Hematopoietic multipotent progenitor cell treated with erythropoietin and hydrocortisone succinate and interleukin-3 and kit ligand, for 8 days (in vitro differentiated cells): Measurements from ENCODE around the gene ANKRD45.
"Not testable (repeated sequence)": the region's sequence is repeated elsewhere in the genome, so short reads cannot be mapped to it uniquely, and the experiment has no call there.

ENCODE experiments used
- DNase-seq: peaks from one replicate; pipeline ENCODE4 v3.0.0-alpha.2; 2015

Gene ANKRD45

GRCh38 chr1:173639102-173639501 lies 30.5 kb downstream of the ANKRD45 start:
- DNase-seq, result no peak

- no peak for DNase-seq
These were observed 31.3 kb downstream of the ANKRD45 start for GRCh38 chr1:173638043-173639021.

- DNase-seq, result not testable (repeated sequence)
These were observed 32.2 kb downstream of the ANKRD45 start for GRCh38 chr1:173637236-173638042.

GRCh38 chr1:173635116-173635515 lies 34.5 kb downstream of the ANKRD45 start, which contains the start of gene TEX50:
Gene TEX50, plus strand, starts transcription at chr1:173635338. Its CDS starts 184 bp downstream, at chr1:173635522.
- no peak for DNase-seq

- DNase-seq, result peak; percentile 16
These were observed 40.8 kb downstream of the ANKRD45 start for GRCh38 chr1:173628888-173629287.

- DNase-seq, result no peak
These were observed 42.4 kb downstream of the ANKRD45 start for GRCh38 chr1:173627269-173627668.

- DNase-seq, result no peak
These were observed 52.8 kb downstream of the ANKRD45 start for GRCh38 chr1:173616859-173617258.

- DNase-seq, result not testable (repeated sequence)
These were observed 56.6 kb downstream of the ANKRD45 start for GRCh38 chr1:173613086-173613485.

GRCh38 chr1:173608503-173609216 lies 61.0 kb downstream of the ANKRD45 start:
- DNase-seq, result no peak

- no peak for DNase-seq
These were observed 66.5 kb downstream of the ANKRD45 start, which contains the start of gene SLC9C2 for GRCh38 chr1:173603056-173603591. Gene SLC9C2, minus strand, starts transcription at chr1:173603072. Its CDS starts 1,296 bp downstream, at chr1:173601776.

GRCh38 chr1:173601588-173601987 lies 68.1 kb downstream of the ANKRD45 start:
- DNase-seq, result no peak

- no peak for DNase-seq
These were observed 73.4 kb downstream of the ANKRD45 start for GRCh38 chr1:173596097-173596825.

GRCh38 chr1:173591138-173591537 lies 78.5 kb downstream of the ANKRD45 start:
- not testable (repeated sequence) for DNase-seq

GRCh38 chr1:173590557-173590956 lies 79.1 kb downstream of the ANKRD45 start:
- DNase-seq, result peak; percentile 69

GRCh38 chr1:173581383-173582079 lies 88.1 kb downstream of the ANKRD45 start:
- DNase-seq, result no peak

- no peak for DNase-seq
These were observed 89.0 kb downstream of the ANKRD45 start for GRCh38 chr1:173580658-173581057.

- DNase-seq, result peak; percentile 95
These were observed 89.6 kb downstream of the ANKRD45 start for GRCh38 chr1:173580071-173580470.

- no peak for DNase-seq
These were observed 96.1 kb downstream of the ANKRD45 start for GRCh38 chr1:173573596-173573995.

GRCh38 chr1:173572201-173572873 lies 97.3 kb downstream of the ANKRD45 start:
- no peak for DNase-seq

GRCh38 chr1:173570370-173571007 lies 99.2 kb downstream of the ANKRD45 start:
- no peak for DNase-seq
